Neural cell (in vitro differentiated cells): ENCODE results near the gene TOB1. TPM values are rescaled to one million over a fixed set of nuclear protein-coding genes. Genes with fewer than 3 reads are reported as not detected.

ENCODE experiments used
- H2AFZ ChIP-seq: fragments of 200-600, 300-800 bp; sonication (generic), shearing (Covaris generic); 2 replicates; pipeline ENCODE4 v1.6.0; 2014; ENCODE audit warnings: low read depth, mild to moderate bottlenecking, antibody characterized with exemption, low read length, moderate library complexity
- H3F3A ChIP-seq: fragments of 200-600 bp; shearing (Covaris generic); 2 replicates; pipeline ENCODE4 v1.6.1; 2016; ENCODE audit warnings: mild to moderate bottlenecking, moderate library complexity, mixed read lengths, antibody characterized with exemption, low read length; ENCODE audit not compliant: insufficient read depth, poor library complexity, severe bottlenecking
- H3K27ac ChIP-seq: fragments of 200-600, 300-800 bp; sonication (generic), shearing (Covaris generic); 2 replicates; pipeline ENCODE4 v1.5.1; 2014; ENCODE audit warnings: mild to moderate bottlenecking, low read length, moderate library complexity
- H3K27me3 ChIP-seq: fragments of 300-800, 200-600 bp; sonication (generic), shearing (Covaris generic); 2 replicates; pipeline ENCODE4 v1.6.0; 2014; ENCODE audit warnings: mild to moderate bottlenecking, low read depth, low read length, moderate library complexity; ENCODE audit not compliant: insufficient read depth
- H3K36me3 ChIP-seq: fragments of 300-800, 200-600 bp; sonication (generic), shearing (Covaris generic); 2 replicates; pipeline ENCODE4 v1.5.1; 2014; ENCODE audit warnings: mild to moderate bottlenecking, antibody characterized with exemption, low read length, moderate library complexity; ENCODE audit not compliant: insufficient read depth
- H3K4me2 ChIP-seq: fragments of 300-800, 200-600 bp; sonication (generic), shearing (Covaris generic); 2 replicates; pipeline ENCODE4 v1.6.0; 2014; ENCODE audit warnings: mild to moderate bottlenecking, low read length
- H3K4me3 ChIP-seq: fragments of 300-800, 200-600 bp; sonication (generic), shearing (Covaris generic); 2 replicates; pipeline ENCODE4 v1.5.1; 2014; ENCODE audit warnings: mild to moderate bottlenecking, low read length, moderate library complexity
- H3K79me2 ChIP-seq: fragments of 200-600 bp; shearing (Covaris generic); replicated peaks from 2 replicates; pipeline ENCODE4 v1.6.0; 2014; ENCODE audit warnings: mild to moderate bottlenecking, low read length, moderate library complexity; ENCODE audit not compliant: insufficient read depth
- H3K9ac ChIP-seq: fragments of 300-800, 200-600 bp; sonication (generic), shearing (Covaris generic); 2 replicates; pipeline ENCODE4 v1.6.1; 2016; ENCODE audit warnings: mild to moderate bottlenecking, low read length, mixed read lengths
- H3K9me2 ChIP-seq: fragments of 200-600 bp; shearing (Covaris generic); 2 replicates; pipeline ENCODE4 v1.6.1; 2016; ENCODE audit warnings: mild to moderate bottlenecking, low read length, mixed read lengths; ENCODE audit not compliant: insufficient read depth
- H3K9me3 ChIP-seq: fragments of 200-600, 300-800 bp; sonication (generic), shearing (Covaris generic); 2 replicates; pipeline ENCODE4 v1.6.1; 2016; ENCODE audit warnings: mild to moderate bottlenecking, mixed run types, low read length, moderate library complexity, mixed read lengths
- H4K20me1 ChIP-seq: fragments of 200-600 bp; shearing (Covaris generic); 2 replicates; pipeline ENCODE4 v1.6.1; 2016; ENCODE audit warnings: mild to moderate bottlenecking, mixed run types; ENCODE audit not compliant: insufficient read depth
- CTCF ChIP-seq: fragments of 450-650 bp; IDR thresholded peaks from 2 replicates; pipeline ENCODE4 v1.5.1; 2014; ENCODE audit warnings: antibody characterized with exemption, mild to moderate bottlenecking, moderate library complexity; ENCODE audit not compliant: poor library complexity, severe bottlenecking
- EP300 ChIP-seq: fragments of 450-650 bp; conservative IDR thresholded peaks from 2 replicates; pipeline ENCODE4 v1.6.1; 2014; ENCODE audit warnings: antibody characterized with exemption, mild to moderate bottlenecking, moderate library complexity; ENCODE audit not compliant: poor library complexity, severe bottlenecking
- EZH2 ChIP-seq: fragments of 200-600, 300-800 bp; shearing (Covaris generic), sonication (generic); IDR thresholded peaks from 2 replicates; pipeline ENCODE4 v1.6.1; 2014; ENCODE audit warnings: antibody characterized with exemption, low read length, borderline replicate concordance, mild to moderate bottlenecking; ENCODE audit not compliant: insufficient read depth, poor library complexity, severe bottlenecking
- MXI1 ChIP-seq: fragments of 450-650 bp; conservative IDR thresholded peaks from 2 replicates; pipeline ENCODE4 v1.6.1; 2014; ENCODE audit warnings: antibody characterized with exemption, mild to moderate bottlenecking; ENCODE audit not compliant: poor library complexity, severe bottlenecking
- POLR2AphosphoS5 ChIP-seq: IDR thresholded peaks from 2 replicates; pipeline ENCODE4 v1.6.1; 2012
- RAD21 ChIP-seq: fragments of 450-650 bp; conservative IDR thresholded peaks from 2 replicates; pipeline ENCODE4 v1.6.1; 2014; ENCODE audit warnings: antibody characterized with exemption, mild to moderate bottlenecking, moderate library complexity
- REST ChIP-seq: IDR thresholded peaks from 2 replicates; pipeline ENCODE4 v1.6.1; 2012; ENCODE audit warnings: borderline replicate concordance
- SMC3 ChIP-seq: fragments of 450-650 bp; conservative IDR thresholded peaks from 2 replicates; pipeline ENCODE4 v1.6.1; 2014; ENCODE audit warnings: antibody characterized with exemption, mild to moderate bottlenecking, moderate library complexity; ENCODE audit not compliant: poor library complexity
- TAF1 ChIP-seq: IDR thresholded peaks from 2 replicates; pipeline ENCODE4 v1.6.1; 2012; ENCODE audit warnings: low read depth
- polyA plus RNA-seq: library from polyadenylated mRNA; depleted of rRNA; stranded (reverse); fragments of >200 nt; gene quantifications from 2 replicates; pipeline ENCODE4 v1.2.3, GENCODE V29; 2014

Gene TOB1
- polyA plus RNA-seq, 1 donor from 2014 or later, result 8.9 TPM

GRCh38 chr17:50835301-50836234 is 30.6 kb downstream of the TOB1 start, which contains the start of gene WFIKKN2:
Gene WFIKKN2, plus strand, starts transcription at chr17:50835586. Its CDS starts 352 bp downstream, at chr17:50835938.
- no peaks in the 10 kb centered on the region for H3K36me3 ChIP-seq
- H2AFZ ChIP-seq, result no peak within 1 kb of the TSS
- no peaks in the 10 kb centered on the region for H4K20me1 ChIP-seq
- H3K27ac ChIP-seq, result no peak within 1 kb of the TSS
- no peaks in the 10 kb centered on the region for H3F3A ChIP-seq
- H3K9me2 ChIP-seq, result no peaks in the 10 kb centered on the region
- no peak within 1 kb of the TSS for H3K4me3 ChIP-seq
- no peaks in the 10 kb centered on the region for H3K27me3 ChIP-seq
- H3K9me3 ChIP-seq, result no peaks in the 10 kb centered on the region
- TF ChIP-seq EZH2, result no peak
- TF ChIP-seq SMC3, result no peak
- TF ChIP-seq MXI1, result no peak
- TF ChIP-seq RAD21, result no peak
- TF ChIP-seq REST, result no peak
- no peak for TF ChIP-seq EP300
- no peak for TF ChIP-seq TAF1
- TF ChIP-seq CTCF, result no peak
- no peak for TF ChIP-seq POLR2AphosphoS5
- H3K79me2 ChIP-seq, result no peaks in the 10 kb centered on the region
- H3K9ac ChIP-seq, result no peak within 1 kb of the TSS
- H3K4me2 ChIP-seq, result no peak within 1 kb of the TSS

GRCh38 chr17:50834429-50835300 is 31.5 kb downstream of the TOB1 start:
- H3K9me3 ChIP-seq, result no peaks in the 10 kb centered on the region
- TF ChIP-seq CTCF (no peak), MXI1 (no peak), TAF1 (no peak), RAD21 (no peak), EZH2 (no peak), POLR2AphosphoS5 (no peak), EP300 (no peak), SMC3 (no peak), REST (no peak)
- no peak overlapping the region for H3K27ac ChIP-seq
- H4K20me1 ChIP-seq, result no peaks in the 10 kb centered on the region
- H3K9me2 ChIP-seq, result no peaks in the 10 kb centered on the region
- H3F3A ChIP-seq, result no peaks in the 10 kb centered on the region
- H3K79me2 ChIP-seq, result no peaks in the 10 kb centered on the region
- H3K9ac ChIP-seq, result no peak overlapping the region
- H2AFZ ChIP-seq, result no peak overlapping the region
- H3K27me3 ChIP-seq, result no peaks in the 10 kb centered on the region
- no peak overlapping the region for H3K4me3 ChIP-seq
- H3K36me3 ChIP-seq, result no peaks in the 10 kb centered on the region
- H3K4me2 ChIP-seq, result no peak overlapping the region
